Spleen (tissue), 7 donors: ENCODE data around the gene CFAP251.

Experiments
- CTCF ChIP-seq, 11 experiments: fragments of 200-600 bp in 7 of 11; fragments of 450-650 bp in 4 of 11; sonication (generic) in 4 of 11; IDR thresholded peaks in 8 of 11; conservative IDR thresholded peaks in 3 of 11; 1 replicate in 7 of 11; 2 replicates in 4 of 11; pipeline versions ENCODE4 v1.4.0 to v1.8.0; 2016 to 2021; ENCODE audit warnings: antibody characterized with exemption in 11 of 11, inconsistent platforms in 4 of 11, mild to moderate bottlenecking in 1 of 11
- POLR2A ChIP-seq, 3 donors: fragments of 450-650 bp; IDR thresholded peaks; one replicate each; pipeline ENCODE4 v1.5.1; 2017; ENCODE audit warnings: antibody characterized with exemption in 3 of 3, mild to moderate bottlenecking in 1 of 3
- donor health status: DM: no; HTN: no; CAD: no; lungs with moderate emphysema.
- donor health status: DM: no; HTN: no; CAD: no.
- donor health status: DM: no; HTN: no; CAD: no.

- TF ChIP-seq POLR2A (IDR thresholded peaks at IDR 0.05) (no peak), CTCF (IDR thresholded peaks at IDR 0.05 in 8 of 11, conservative IDR thresholded peaks at IDR 0.05 in 3 of 11) (no peak)
These were observed 64.6 kb downstream of the CFAP251 start for GRCh38 chr12:121982950-121983349.
